ENCODE results near the gene SERPINI1. TPM values are rescaled to one million over a fixed set of nuclear protein-coding genes. Genes with fewer than 3 reads are reported as not detected.

SERPINI1 gene
- total RNA-seq, 2 donors from 2014 or later: 2.0 to 3.8 TPM

DNA sequence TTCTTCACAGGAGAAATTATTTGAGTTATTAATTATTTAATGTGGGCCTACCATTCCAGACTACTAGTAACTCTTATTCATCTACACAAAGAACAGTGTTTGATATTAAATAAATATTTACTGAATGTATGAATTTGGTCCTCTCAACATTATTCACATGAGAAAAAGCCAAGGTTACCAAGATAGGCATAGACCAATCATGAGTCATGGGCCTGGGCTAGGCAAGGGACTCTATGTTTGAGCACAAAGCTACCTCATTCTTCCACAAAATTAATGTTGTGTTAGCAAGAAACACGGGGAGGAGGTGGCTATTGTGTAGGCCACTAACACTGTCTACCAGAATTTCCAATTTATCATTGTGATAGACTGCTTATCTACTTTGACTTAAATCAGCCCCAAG, 115.7 kb downstream of the SERPINI1 start:
- no peaks in the 10 kb centered on the region for H3K9me3 ChIP-seq
- no peaks in the 10 kb centered on the region for H3K4me1 ChIP-seq
- no peaks in the 10 kb centered on the region for H3K36me3 ChIP-seq
- H3K4me3 ChIP-seq: no peak overlapping the region
- TF ChIP-seq, protein P1, sequence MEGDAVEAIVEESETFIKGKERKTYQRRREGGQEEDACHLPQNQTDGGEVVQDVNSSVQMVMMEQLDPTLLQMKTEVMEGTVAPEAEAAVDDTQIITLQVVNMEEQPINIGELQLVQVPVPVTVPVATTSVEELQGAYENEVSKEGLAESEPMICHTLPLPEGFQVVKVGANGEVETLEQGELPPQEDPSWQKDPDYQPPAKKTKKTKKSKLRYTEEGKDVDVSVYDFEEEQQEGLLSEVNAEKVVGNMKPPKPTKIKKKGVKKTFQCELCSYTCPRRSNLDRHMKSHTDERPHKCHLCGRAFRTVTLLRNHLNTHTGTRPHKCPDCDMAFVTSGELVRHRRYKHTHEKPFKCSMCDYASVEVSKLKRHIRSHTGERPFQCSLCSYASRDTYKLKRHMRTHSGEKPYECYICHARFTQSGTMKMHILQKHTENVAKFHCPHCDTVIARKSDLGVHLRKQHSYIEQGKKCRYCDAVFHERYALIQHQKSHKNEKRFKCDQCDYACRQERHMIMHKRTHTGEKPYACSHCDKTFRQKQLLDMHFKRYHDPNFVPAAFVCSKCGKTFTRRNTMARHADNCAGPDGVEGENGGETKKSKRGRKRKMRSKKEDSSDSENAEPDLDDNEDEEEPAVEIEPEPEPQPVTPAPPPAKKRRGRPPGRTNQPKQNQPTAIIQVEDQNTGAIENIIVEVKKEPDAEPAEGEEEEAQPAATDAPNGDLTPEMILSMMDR (IDR thresholded peaks at IDR 0.05): no peak
- no peak for DNase-seq (ENCODE audit: low spot score)
- no peak overlapping the region for H3K27ac ChIP-seq
- no peaks in the 10 kb centered on the region for H3K27me3 ChIP-seq

DNA sequence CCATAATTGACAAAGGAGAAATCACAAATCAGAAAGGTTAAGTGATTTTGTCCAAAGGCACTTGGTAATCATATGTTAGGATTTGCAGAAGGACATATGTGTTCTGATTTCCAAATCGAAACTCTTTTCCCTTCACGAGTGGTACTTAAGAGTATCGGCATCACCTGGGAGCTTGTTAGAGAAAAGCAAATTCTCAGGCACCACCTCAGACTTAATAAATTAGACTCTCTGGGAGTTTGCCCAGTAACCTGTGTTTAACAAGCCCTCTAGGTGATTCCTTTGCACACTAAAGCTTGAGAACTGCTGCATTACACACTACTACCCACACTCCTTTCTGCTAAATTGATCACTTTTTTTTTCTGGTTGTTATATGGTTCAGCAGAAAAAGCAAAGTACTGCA, 116.2 kb downstream of the SERPINI1 start:
- Histone ChIP-seq H3K9me3 (no peaks in the 10 kb centered on the region), H3K27ac (no peak overlapping the region), H3K4me1 (no peaks in the 10 kb centered on the region), H3K4me3 (no peak overlapping the region), H3K36me3 (no peaks in the 10 kb centered on the region), H3K27me3 (no peaks in the 10 kb centered on the region)
- no peak for DNase-seq (ENCODE audit: low spot score)
- TF ChIP-seq, protein P1 (IDR thresholded peaks at IDR 0.05): no peak

DNA sequence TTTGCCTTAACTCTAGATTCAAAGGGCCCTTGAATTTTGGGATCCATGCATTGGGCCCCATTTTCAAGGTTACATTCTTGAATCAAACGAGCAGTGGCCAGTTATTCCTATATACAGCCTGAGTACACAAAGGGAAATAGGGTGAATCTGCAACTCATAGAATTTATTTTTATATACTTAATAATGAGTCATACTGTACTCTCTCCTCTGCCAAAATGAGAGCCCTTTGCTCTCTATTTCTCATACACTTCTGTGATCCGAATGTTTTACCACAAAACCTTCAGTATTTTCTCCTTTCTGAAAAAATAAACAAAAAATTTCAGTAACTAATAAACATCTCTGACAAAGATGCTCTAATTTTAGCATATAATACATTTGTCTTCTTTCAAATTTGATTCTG, 116.7 kb downstream of the SERPINI1 start:
- Histone ChIP-seq H3K9me3 (no peaks in the 10 kb centered on the region), H3K36me3 (no peaks in the 10 kb centered on the region), H3K4me3 (no peak overlapping the region), H3K4me1 (no peaks in the 10 kb centered on the region), H3K27ac (no peak overlapping the region), H3K27me3 (no peaks in the 10 kb centered on the region)
- TF ChIP-seq, protein P1 (IDR thresholded peaks at IDR 0.05): no peak
- no peak for DNase-seq (ENCODE audit: low spot score)

DNA sequence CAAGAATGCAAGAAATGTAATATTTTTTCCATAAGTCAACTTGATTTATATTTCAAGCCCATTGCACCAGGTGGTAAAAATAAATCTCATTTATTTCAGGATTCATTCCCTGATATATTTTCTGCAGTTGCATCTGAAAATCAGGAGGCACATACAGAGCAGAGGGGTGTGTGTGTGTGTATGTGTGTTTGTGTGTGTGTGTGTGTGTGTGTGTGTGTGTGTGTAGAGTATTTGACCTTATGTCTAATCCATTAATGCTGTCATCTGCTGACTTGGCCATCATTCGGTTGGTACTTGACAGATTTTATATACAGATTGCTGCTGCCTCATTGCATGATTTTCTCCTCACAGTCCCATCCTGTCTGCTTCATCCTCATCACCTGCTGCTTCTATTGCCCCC, 118.5 kb downstream of the SERPINI1 start:
- H3K36me3 ChIP-seq: no peaks in the 10 kb centered on the region
- DNase-seq (ENCODE audit: low spot score): no peak
- TF ChIP-seq, protein P1 (IDR thresholded peaks at IDR 0.05): no peak
- H3K4me1 ChIP-seq: no peaks in the 10 kb centered on the region
- no peak overlapping the region for H3K4me3 ChIP-seq
- no peak overlapping the region for H3K27ac ChIP-seq
- no peaks in the 10 kb centered on the region for H3K27me3 ChIP-seq
- H3K9me3 ChIP-seq: no peaks in the 10 kb centered on the region

DNA sequence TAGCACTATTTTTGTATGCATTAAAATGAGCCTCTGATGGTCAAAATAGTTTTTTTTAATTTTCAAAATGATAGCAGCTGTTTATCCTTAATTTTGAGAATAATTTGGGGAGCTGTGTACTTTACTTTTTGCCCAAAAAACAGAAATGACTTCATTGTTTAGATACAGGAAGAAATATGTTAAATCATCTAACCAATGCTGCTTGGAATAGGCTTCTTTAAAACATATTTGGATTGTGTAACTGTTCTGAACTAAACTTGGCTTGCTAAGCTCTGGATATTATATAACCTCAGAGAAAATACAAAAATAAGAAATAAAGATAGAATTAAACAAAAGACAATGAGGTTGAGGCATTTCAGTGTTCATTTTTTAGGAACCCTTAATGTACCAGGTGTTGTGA, 119.3 kb downstream of the SERPINI1 start:
- Histone ChIP-seq H3K4me3 (no peak overlapping the region), H3K4me1 (no peaks in the 10 kb centered on the region), H3K27ac (no peak overlapping the region), H3K36me3 (no peaks in the 10 kb centered on the region), H3K27me3 (no peaks in the 10 kb centered on the region), H3K9me3 (no peaks in the 10 kb centered on the region)
- TF ChIP-seq, protein P1 (IDR thresholded peaks at IDR 0.05): no peak
- no peak for DNase-seq (ENCODE audit: low spot score)

DNA sequence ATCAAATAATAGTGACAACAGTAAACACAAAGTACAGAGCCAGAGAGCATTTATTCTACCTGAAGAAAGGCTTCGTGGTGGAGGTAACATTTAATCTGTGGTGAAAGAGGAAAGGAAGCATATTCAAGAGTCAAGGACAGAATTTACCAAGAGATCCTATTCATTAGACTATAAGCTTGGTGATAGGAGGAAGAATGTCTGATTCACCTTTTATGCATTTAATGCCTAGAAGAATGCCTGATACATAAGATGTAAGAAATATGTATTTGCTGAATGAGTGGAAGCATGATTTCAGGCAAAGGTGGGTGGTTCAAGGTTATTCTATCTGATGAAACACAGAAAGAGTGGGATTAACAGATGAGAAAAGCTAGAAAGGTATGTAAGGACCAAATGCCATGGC, 119.8 kb downstream of the SERPINI1 start:
- TF ChIP-seq, protein P1 (IDR thresholded peaks at IDR 0.05): no peak
- Histone ChIP-seq H3K27ac (no peak overlapping the region), H3K4me3 (no peak overlapping the region), H3K36me3 (no peaks in the 10 kb centered on the region), H3K9me3 (no peaks in the 10 kb centered on the region), H3K4me1 (no peaks in the 10 kb centered on the region), H3K27me3 (no peaks in the 10 kb centered on the region)
- no peak for DNase-seq (ENCODE audit: low spot score)

All from right atrium auricular region (tissue), 2 donors.